Fibroblast of mammary gland (primary cell): ENCODE data around the gene SGMS2.

Experiments used
- DNase-seq: peaks from one replicate; pipeline ENCODE4 v3.0.0-alpha.2; 2010; ENCODE audit warnings: low read depth
- H3K4me3 ChIP-seq: 2 replicates; pipeline ENCODE4 v1.5.1; 2011; ENCODE audit warnings: low read depth, mild to moderate bottlenecking, low read length, moderate library complexity; ENCODE audit not compliant: control insufficient read depth
- CTCF ChIP-seq: conservative IDR thresholded peaks from 2 replicates; pipeline ENCODE4 v1.5.1; 2011; ENCODE audit warnings: low read depth, low read length, inconsistent platforms; ENCODE audit not compliant: control insufficient read depth, insufficient read depth

Gene SGMS2

DNA sequence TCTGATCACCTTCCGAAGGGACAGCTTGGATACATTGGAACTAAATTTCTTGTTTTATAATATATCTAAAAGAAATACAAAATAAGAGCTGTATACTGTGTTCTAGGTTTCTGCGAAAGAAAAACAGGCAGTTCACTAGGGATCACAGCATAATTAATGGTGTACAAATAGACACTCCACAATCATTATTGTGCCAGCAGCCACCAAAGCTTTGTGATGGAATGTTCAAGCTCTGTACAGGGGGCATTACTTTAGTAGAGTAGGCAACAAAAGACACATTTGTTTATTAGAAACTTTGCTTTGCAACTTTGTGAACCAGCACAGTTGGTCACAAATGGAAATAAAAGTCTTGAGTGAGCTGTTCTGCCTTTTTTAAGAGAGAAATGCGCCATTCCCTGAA is 49.3 kb downstream of the SGMS2 start:
- no peak overlapping the region for H3K4me3 ChIP-seq
- TF ChIP-seq CTCF, result no peak
- DNase-seq, result no peak

GRCh38 chr4:107876099-107876498 is 51.4 kb downstream of the SGMS2 start:
- TF ChIP-seq CTCF, result no peak
- H3K4me3 ChIP-seq, result no peak overlapping the region
- no peak for DNase-seq

DNA sequence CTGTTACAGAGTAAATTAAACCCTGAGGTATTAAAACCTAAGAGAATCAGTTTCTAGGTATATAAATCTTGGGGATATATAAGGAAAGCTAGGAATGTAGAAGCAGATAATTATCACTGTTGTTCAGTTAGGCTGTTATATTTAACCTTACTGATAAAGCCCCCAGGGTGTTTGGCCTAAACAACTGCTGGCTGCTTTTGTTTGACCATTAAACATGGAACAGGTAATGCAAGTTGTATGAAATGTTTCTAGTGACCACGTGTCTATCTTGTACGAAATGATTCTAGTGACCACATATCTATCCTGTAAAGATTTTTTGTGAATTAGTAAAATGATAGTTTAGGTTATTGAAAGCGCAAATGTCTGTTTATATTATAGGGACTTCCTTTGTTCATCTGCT is 52.6 kb downstream of the SGMS2 start:
- no peak for TF ChIP-seq CTCF
- H3K4me3 ChIP-seq, result no peak overlapping the region
- DNase-seq, result no peak

- no peak overlapping the region for H3K4me3 ChIP-seq
- DNase-seq, result no peak
- no peak for TF ChIP-seq CTCF
These were observed 61.1 kb downstream of the SGMS2 start for GRCh38 chr4:107885865-107886264.

GRCh38 chr4:107888237-107888636 is 63.5 kb downstream of the SGMS2 start:
- H3K4me3 ChIP-seq, result no peak overlapping the region
- TF ChIP-seq CTCF, result no peak
- peak; percentile 25 for DNase-seq

DNA sequence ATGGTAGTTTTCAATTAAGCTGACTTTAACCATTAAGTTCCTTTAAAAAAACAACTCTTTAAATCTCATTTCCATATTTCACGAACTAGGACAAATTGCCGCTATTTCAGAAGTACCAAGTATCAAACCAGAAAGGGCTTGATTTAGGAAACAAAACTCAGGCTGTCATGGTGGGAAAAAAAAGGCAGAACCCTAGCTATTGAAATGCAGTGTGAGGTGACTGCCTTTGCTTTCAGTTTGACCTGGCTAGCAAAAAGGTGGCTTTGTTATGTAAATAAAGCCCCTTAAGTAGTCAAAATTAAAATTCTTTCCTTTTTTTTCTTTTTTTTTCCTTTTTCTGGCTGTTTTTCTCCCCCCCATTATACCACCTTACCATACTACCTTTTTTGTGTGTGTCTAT is 66.0 kb downstream of the SGMS2 start:
- H3K4me3 ChIP-seq, result no peak overlapping the region
- TF ChIP-seq CTCF, result no peak
- DNase-seq, result no peak

GRCh38 chr4:107891299-107891698 is 66.6 kb downstream of the SGMS2 start:
- DNase-seq, result peak; percentile 10
- no peak for TF ChIP-seq CTCF

More at GRCh38 chr4:107891299-107891698, 66.6 kb downstream of the SGMS2 start:
- no peak overlapping the region for H3K4me3 ChIP-seq
